NCI-H1092 (cell line): ENCODE data around the gene ARID4B.
"Not testable (repeated sequence)": the region's sequence is repeated elsewhere in the genome, so short reads cannot be mapped to it uniquely, and the experiment has no call there.

Experiments used
- DNase-seq: peaks from one replicate; lab custom pipeline; 2025; lab: John Stamatoyannopoulos, UW

ARID4B gene

GRCh38 chr1:235329139-235329902, 1.3 kb upstream of the ARID4B start:
- no peak for DNase-seq

GRCh38 chr1:235328271-235329138, 526 bp upstream of the ARID4B start, which contains the start of gene GGPS1:
TSS of gene GGPS1 (plus strand) at chr1:235328570. CDS start at chr1:235335265, 6,695 bp downstream.
- DNase-seq = peak; percentile 100

GRCh38 chr1:235326719-235327558, 1.0 kb downstream of the ARID4B start:
- DNase-seq = peak; percentile 10

- no peak for DNase-seq
Measured at GRCh38 chr1:235325854-235326253, 2.1 kb downstream of the ARID4B start.

- DNase-seq = no peak
Measured at GRCh38 chr1:235325139-235325538, 2.8 kb downstream of the ARID4B start.

GRCh38 chr1:235324296-235324695, 3.7 kb downstream of the ARID4B start:
- DNase-seq = no peak

- DNase-seq = no peak
Measured at GRCh38 chr1:235320521-235321179, 7.3 kb downstream of the ARID4B start.

GRCh38 chr1:235319255-235319654, 8.7 kb downstream of the ARID4B start:
- DNase-seq = no peak

- DNase-seq = no peak
Measured at GRCh38 chr1:235317168-235317567, 10.8 kb downstream of the ARID4B start.

- DNase-seq = no peak
Measured at GRCh38 chr1:235315735-235316134, 12.2 kb downstream of the ARID4B start.

- no peak for DNase-seq
Measured at GRCh38 chr1:235315173-235315572, 12.8 kb downstream of the ARID4B start.

- DNase-seq = no peak
Measured at GRCh38 chr1:235313931-235314678, 13.9 kb downstream of the ARID4B start.

- DNase-seq = no peak
Measured at GRCh38 chr1:235313262-235313661, 14.7 kb downstream of the ARID4B start.

GRCh38 chr1:235309206-235309605, 18.8 kb downstream of the ARID4B start:
- not testable (repeated sequence) for DNase-seq

GRCh38 chr1:235307158-235308124, 20.5 kb downstream of the ARID4B start:
- DNase-seq = no peak

- DNase-seq = no peak
Measured at GRCh38 chr1:235304549-235305451, 23.2 kb downstream of the ARID4B start.

GRCh38 chr1:235302143-235302542, 25.8 kb downstream of the ARID4B start:
- DNase-seq = no peak

- no peak for DNase-seq
Measured at GRCh38 chr1:235299169-235299858, 28.7 kb downstream of the ARID4B start.
